IPS-18a (cell line): ENCODE measurements around the gene NDUFS2.

ENCODE experiments used
- H3K27ac ChIP-seq: one replicate; pipeline ENCODE4 v1.5.1; 2013; ENCODE audit warnings: low read length
- H3K27me3 ChIP-seq: one replicate; pipeline ENCODE4 v1.6.1; 2013; ENCODE audit warnings: mild to moderate bottlenecking, low read length; ENCODE audit not compliant: control insufficient read depth, insufficient read depth
- H3K36me3 ChIP-seq: one replicate; pipeline ENCODE4 v1.6.1; 2013; ENCODE audit warnings: low read depth, low read length; ENCODE audit not compliant: control insufficient read depth
- H3K4me1 ChIP-seq: one replicate; pipeline ENCODE4 v1.6.1; 2013; ENCODE audit warnings: low read depth, low read length; ENCODE audit not compliant: control insufficient read depth
- H3K4me3 ChIP-seq: one replicate; pipeline ENCODE4 v1.5.1; 2013; ENCODE audit warnings: low read length
- H3K9ac ChIP-seq: one replicate; pipeline ENCODE4 v1.6.1; 2013; ENCODE audit warnings: mild to moderate bottlenecking, low read length, moderate library complexity
- H3K9me3 ChIP-seq: one replicate; pipeline ENCODE4 v1.6.1; 2013; ENCODE audit warnings: low read depth, low read length; ENCODE audit not compliant: control insufficient read depth

NDUFS2 gene

GRCh38 chr1:161201836-161202712 lies at the start of gene NDUFS2:
Gene NDUFS2, plus strand, starts transcription at chr1:161202367. Its CDS starts 19 bp downstream, at chr1:161202386.
- peak within 1 kb of the TSS; percentile 97 for H3K4me3 ChIP-seq
- no peaks in the 10 kb centered on the region for H3K9me3 ChIP-seq
- peaks cover 18% of the 10 kb centered on the region for H3K36me3 ChIP-seq
- H3K27me3 ChIP-seq = no peaks in the 10 kb centered on the region
- H3K4me1 ChIP-seq = peaks cover 44% of the 10 kb centered on the region
- peak within 1 kb of the TSS; percentile 77 for H3K27ac ChIP-seq
- H3K9ac ChIP-seq = peak within 1 kb of the TSS; percentile 92

- Histone ChIP-seq H3K9ac (peak overlapping the region; percentile 99), H3K36me3 (peaks cover 9% of the 10 kb centered on the region), H3K4me1 (peaks cover 3% of the 10 kb centered on the region), H3K9me3 (no peaks in the 10 kb centered on the region), H3K4me3 (peak overlapping the region; percentile 98), H3K27ac (peak overlapping the region; percentile 24), H3K27me3 (no peaks in the 10 kb centered on the region)
Measured at GRCh38 chr1:161153176-161153575, 49.0 kb upstream of the NDUFS2 start.

DNA sequence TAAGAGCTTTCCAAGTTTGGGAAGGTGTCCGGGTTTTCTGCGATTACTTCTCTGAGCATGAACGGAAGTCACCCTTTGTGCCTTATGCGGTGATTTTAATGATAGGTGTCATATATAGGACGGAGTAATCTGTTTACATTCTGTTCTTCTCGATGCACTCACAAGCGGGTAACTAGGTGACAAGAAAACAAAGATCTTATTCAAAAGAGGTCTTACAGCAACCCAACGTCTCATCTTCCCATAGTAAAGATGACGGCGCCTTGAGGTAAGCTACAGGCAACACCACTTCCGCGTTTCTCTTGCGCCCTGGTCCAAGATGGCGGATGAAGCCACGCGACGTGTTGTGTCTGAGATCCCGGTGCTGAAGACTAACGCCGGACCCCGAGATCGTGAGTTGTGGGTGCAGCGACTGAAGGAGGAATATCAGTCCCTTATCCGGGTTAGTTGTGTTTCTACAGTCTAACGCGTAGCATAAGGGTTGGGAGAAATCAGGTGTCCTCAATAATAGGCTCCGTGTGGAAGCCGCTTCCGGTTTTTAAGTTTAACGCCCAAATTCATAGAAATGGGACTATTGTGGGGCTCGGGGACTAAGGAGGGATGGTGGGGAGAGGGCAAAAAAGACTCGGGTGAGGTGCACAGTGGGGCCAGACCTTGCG lies 48.4 kb upstream of the NDUFS2 start, which contains the start of gene UFC1:
TSS of gene UFC1 (plus strand) at position 297 of the 656 bp plus-strand sequence. CDS start at position 317, 20 bp downstream.
- no peaks in the 10 kb centered on the region for H3K9me3 ChIP-seq
- peak within 1 kb of the TSS; percentile 98 for H3K4me3 ChIP-seq
- H3K4me1 ChIP-seq = peaks cover 7% of the 10 kb centered on the region
- H3K27me3 ChIP-seq = no peaks in the 10 kb centered on the region
- H3K36me3 ChIP-seq = peaks cover 14% of the 10 kb centered on the region
- peak within 1 kb of the TSS; percentile 100 for H3K27ac ChIP-seq
- H3K9ac ChIP-seq = peak within 1 kb of the TSS; percentile 99

DNA sequence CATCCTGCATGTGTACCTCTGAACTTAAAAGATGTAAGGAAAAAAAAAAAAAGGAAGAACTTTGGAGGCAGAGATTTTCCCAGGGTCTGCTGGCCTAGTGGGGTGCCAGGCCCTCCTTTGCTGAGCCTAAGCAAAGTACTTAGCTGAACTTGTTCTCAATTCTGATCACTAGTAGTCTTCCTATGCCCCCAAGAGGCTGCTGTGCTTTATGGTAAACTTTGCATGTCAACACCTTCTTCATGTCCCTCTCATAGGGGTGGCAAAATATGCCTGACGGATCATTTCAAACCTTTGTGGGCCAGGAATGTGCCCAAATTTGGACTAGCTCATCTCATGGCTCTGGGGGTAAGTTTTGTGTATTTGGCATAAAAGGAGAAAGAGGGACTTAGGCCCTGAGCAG lies 44.3 kb upstream of the NDUFS2 start:
- Histone ChIP-seq H3K27ac (no peak overlapping the region), H3K36me3 (peaks cover 17% of the 10 kb centered on the region), H3K9me3 (no peaks in the 10 kb centered on the region), H3K4me3 (no peak overlapping the region), H3K27me3 (no peaks in the 10 kb centered on the region), H3K9ac (no peak overlapping the region), H3K4me1 (peaks cover 11% of the 10 kb centered on the region)

DNA sequence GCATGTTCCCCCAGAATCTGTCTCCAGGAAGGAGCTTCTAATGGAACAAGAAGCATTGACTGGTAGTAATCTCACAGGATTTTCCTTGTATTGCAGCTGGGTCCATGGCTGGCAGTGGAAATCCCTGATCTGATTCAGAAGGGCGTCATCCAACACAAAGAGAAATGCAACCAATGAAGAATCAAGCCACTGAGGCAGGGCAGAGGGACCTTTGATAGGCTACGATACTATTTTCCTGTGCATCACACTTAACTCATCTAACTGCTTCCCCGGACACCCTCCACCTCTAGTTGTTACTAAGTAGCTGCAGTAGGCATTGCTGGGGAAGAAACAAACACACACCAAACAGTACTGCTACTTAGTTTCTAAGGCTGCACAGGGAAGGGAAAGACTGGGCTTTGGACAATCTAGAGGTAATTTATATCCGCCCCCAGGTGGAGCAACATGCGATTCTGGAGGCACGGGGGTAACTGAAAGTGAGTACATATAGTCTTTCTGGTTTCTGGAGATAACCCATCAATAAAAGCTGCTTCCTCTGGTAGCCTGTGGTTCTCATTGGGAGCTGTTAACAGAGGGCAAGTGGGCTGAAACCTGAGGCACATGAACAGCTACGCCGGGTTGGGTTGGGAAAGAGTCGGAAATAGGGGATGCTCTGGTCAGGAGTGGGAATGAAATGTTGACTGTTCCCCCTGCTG lies 43.7 kb upstream of the NDUFS2 start:
- Histone ChIP-seq H3K9ac (peak overlapping the region; percentile 85), H3K36me3 (peaks cover 17% of the 10 kb centered on the region), H3K4me3 (peak overlapping the region; percentile 62), H3K4me1 (peaks cover 11% of the 10 kb centered on the region), H3K27ac (no peak overlapping the region), H3K27me3 (no peaks in the 10 kb centered on the region), H3K9me3 (no peaks in the 10 kb centered on the region)

GRCh38 chr1:161159087-161159912 lies 42.9 kb upstream of the NDUFS2 start, which contains the start of gene USP21:
Gene USP21, plus strand, starts transcription at chr1:161159500. Its CDS starts 1,141 bp downstream, at chr1:161160641.
- peaks cover 20% of the 10 kb centered on the region for H3K36me3 ChIP-seq
- peak within 1 kb of the TSS; percentile 77 for H3K27ac ChIP-seq

GRCh38 chr1:161159913-161160243 lies 42.3 kb upstream of the NDUFS2 start:
- Histone ChIP-seq H3K4me3 (peak overlapping the region; percentile 62), H3K36me3 (peaks cover 23% of the 10 kb centered on the region), H3K9ac (peak overlapping the region; percentile 85), H3K27ac (peak overlapping the region; percentile 77), H3K9me3 (no peaks in the 10 kb centered on the region), H3K4me1 (peaks cover 9% of the 10 kb centered on the region), H3K27me3 (no peaks in the 10 kb centered on the region)

More at GRCh38 chr1:161159087-161159912, 42.9 kb upstream of the NDUFS2 start, which contains the start of gene USP21:
- H3K4me1 ChIP-seq = peaks cover 11% of the 10 kb centered on the region
- peak within 1 kb of the TSS; percentile 62 for H3K4me3 ChIP-seq
- peak within 1 kb of the TSS; percentile 85 for H3K9ac ChIP-seq
- no peaks in the 10 kb centered on the region for H3K9me3 ChIP-seq
- no peaks in the 10 kb centered on the region for H3K27me3 ChIP-seq

DNA sequence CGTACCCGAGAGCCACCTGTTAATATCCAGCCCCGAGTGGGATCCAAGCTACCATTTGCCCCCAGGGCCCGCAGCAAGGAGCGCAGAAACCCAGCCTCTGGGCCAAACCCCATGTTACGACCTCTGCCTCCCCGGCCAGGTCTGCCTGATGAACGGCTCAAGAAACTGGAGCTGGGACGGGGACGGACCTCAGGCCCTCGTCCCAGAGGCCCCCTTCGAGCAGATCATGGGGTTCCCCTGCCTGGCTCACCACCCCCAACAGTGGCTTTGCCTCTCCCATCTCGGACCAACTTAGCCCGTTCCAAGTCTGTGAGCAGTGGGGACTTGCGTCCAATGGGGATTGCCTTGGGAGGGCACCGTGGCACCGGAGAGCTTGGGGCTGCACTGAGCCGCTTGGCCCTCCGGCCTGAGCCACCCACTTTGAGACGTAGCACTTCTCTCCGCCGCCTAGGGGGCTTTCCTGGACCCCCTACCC lies 41.5 kb upstream of the NDUFS2 start:
- no peaks in the 10 kb centered on the region for H3K27me3 ChIP-seq
- H3K4me3 ChIP-seq = no peak overlapping the region
- H3K4me1 ChIP-seq = peaks cover 11% of the 10 kb centered on the region
- H3K36me3 ChIP-seq = peaks cover 23% of the 10 kb centered on the region
- H3K9ac ChIP-seq = no peak overlapping the region
- H3K27ac ChIP-seq = no peak overlapping the region
- no peaks in the 10 kb centered on the region for H3K9me3 ChIP-seq

DNA sequence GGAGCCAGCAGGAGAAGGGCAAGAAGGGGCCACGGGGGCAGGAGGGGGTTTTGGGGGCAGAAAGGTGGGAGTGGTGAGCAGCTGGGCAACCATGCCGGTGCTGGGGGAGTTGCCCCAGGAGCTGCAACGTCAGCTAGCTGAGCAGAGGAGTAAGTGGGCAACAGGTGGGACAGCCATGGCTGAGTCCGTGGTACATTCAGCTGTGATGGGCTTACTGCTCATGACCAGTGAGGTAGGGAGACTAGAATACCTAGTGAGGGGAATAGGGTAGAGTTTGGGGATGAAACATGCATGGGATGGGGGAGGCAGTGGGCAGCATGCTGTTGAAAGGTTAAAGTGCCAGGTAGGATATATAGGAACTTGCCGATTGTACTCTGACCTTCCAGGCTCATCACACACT lies 40.5 kb upstream of the NDUFS2 start:
- H3K9ac ChIP-seq = no peak overlapping the region
- peaks cover 11% of the 10 kb centered on the region for H3K4me1 ChIP-seq
- peaks cover 23% of the 10 kb centered on the region for H3K36me3 ChIP-seq
- no peak overlapping the region for H3K4me3 ChIP-seq
- H3K9me3 ChIP-seq = no peaks in the 10 kb centered on the region
- no peak overlapping the region for H3K27ac ChIP-seq
- H3K27me3 ChIP-seq = no peaks in the 10 kb centered on the region

GRCh38 chr1:161162052-161162451 lies 40.1 kb upstream of the NDUFS2 start:
- peaks cover 21% of the 10 kb centered on the region for H3K36me3 ChIP-seq
- no peak overlapping the region for H3K27ac ChIP-seq
- H3K9me3 ChIP-seq = no peaks in the 10 kb centered on the region
- H3K4me1 ChIP-seq = peaks cover 11% of the 10 kb centered on the region
- no peaks in the 10 kb centered on the region for H3K27me3 ChIP-seq
- no peak overlapping the region for H3K4me3 ChIP-seq
- H3K9ac ChIP-seq = no peak overlapping the region
